Fibroblast of pulmonary artery (primary cell): ENCODE measurements around the gene CRYGB.
"Not testable (repeated sequence)": the region's sequence is repeated elsewhere in the genome, so short reads cannot be mapped to it uniquely, and the experiment has no call there.

Experiments
- DNase-seq: peaks from one replicate; pipeline ENCODE4 v3.0.0-alpha.2; 2010; ENCODE audit warnings: low read depth
- H3K4me3 ChIP-seq: replicated peaks from 2 replicates; pipeline ENCODE4 v1.5.1; 2011; ENCODE audit warnings: low read depth, mild to moderate bottlenecking, control low read depth, low read length, moderate library complexity
- TF ChIP-seq, protein P1 (sequence below): IDR thresholded peaks from 2 replicates; pipeline ENCODE4 v1.5.1; 2011; ENCODE audit warnings: mild to moderate bottlenecking, control low read depth, low read length, inconsistent platforms; ENCODE audit errors: missing control alignments

Gene CRYGB

DNA sequence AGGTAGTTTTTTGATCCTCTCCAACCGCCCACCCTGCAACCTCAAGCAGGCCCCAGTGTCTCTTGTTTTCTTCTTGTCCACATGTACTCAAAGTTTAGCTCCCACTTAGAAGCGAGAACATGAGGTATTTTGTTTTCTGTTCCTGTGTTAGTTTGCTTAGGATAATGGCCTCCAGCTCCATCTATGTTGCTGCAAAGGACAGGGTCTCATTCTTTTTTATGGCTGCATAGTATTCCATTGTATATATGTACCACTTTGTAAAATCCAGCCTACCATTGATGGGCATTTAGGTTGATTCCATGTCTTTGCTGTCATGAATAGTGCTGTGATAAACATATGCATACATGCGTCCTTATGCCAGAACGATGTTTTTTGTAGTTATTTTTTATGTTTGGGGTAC, 18.9 kb downstream of the CRYGB start:
- DNase-seq: no peak
- H3K4me3 ChIP-seq: no peak overlapping the region
- TF ChIP-seq, protein P1, sequence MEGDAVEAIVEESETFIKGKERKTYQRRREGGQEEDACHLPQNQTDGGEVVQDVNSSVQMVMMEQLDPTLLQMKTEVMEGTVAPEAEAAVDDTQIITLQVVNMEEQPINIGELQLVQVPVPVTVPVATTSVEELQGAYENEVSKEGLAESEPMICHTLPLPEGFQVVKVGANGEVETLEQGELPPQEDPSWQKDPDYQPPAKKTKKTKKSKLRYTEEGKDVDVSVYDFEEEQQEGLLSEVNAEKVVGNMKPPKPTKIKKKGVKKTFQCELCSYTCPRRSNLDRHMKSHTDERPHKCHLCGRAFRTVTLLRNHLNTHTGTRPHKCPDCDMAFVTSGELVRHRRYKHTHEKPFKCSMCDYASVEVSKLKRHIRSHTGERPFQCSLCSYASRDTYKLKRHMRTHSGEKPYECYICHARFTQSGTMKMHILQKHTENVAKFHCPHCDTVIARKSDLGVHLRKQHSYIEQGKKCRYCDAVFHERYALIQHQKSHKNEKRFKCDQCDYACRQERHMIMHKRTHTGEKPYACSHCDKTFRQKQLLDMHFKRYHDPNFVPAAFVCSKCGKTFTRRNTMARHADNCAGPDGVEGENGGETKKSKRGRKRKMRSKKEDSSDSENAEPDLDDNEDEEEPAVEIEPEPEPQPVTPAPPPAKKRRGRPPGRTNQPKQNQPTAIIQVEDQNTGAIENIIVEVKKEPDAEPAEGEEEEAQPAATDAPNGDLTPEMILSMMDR: no peak

DNA sequence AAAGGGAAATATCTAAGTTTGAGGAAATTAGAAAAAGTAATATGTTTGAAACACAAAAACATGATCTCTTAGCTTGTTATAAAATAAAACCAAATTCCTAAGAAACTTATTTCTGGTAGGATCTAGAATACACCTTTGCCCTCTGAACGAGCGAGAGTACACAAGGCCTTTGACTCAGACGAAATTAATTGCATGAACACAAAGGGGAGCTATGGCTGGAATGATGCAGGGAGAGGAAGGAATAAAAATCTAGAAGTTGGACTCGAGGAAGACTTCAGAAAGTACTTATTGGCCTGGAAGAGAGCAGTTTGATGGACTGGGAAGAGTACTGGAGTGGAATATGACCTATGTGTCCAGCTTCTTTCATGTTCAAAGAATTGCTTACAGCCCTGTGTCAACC, 20.7 kb downstream of the CRYGB start:
- TF ChIP-seq, protein P1: no peak

DNA sequence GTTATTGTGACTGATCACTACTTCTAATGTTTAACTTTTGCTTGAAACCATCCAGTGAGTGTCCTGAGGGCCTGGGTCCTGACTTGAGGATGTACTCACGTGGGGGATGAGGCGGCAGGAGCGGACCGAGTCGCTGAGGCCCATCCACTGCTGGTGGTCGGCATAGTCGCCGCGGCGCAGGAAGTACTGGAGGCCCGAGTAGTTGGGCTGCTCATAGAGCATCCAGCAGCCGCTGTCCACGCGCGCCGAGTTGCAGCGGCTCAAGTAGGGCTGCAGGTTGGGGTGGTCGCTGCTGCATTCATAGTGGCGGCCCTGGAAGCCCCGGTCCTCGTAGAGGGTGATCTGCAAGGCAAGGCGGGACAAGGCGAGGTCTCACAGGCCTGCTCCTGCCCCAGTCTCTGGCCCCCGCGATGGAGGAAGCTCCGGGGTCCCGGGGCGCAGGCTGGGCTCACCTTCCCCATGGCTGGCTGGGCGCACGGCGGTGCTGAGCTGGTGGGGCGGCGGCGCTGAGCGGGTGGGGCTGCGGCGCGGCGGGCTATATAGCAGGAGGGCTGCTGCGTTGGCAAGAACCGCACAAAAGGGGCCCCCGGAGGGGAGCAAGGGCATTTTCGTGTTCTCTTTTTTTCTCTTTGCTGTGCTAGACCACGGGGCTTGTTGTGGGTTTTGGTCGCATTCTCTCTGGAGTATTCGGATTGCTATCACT, 21.8 kb downstream of the CRYGB start, which contains the start of gene CRYGD:
Gene CRYGD (minus strand): TSS at position 512 of the 703 bp plus-strand sequence. CDS start 51 bp downstream, at position 461.
- DNase-seq, H3K4me3 ChIP-seq: not testable (repeated sequence)

More for the DNA sequence above, 20.7 kb downstream of the CRYGB start:
- no peak for DNase-seq
- H3K4me3 ChIP-seq: no peak overlapping the region

DNA sequence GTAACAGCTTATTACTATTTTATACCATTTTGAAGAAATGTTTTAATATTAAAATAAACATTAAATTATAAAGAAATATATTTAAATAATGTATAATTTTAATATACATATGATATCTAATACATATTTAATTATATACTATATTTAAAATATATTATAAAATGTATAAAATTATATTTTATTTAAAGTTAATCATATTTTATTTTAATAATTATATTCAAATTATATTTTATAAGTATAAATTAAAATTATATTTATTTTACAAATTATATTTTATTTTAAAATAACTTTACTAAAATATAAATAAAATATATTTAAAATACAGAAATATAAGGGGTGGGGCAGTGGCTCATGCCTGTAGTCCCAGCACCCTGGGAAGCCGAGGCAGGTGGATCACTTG, 23.7 kb downstream of the CRYGB start:
- H3K4me3 ChIP-seq: no peak overlapping the region
- TF ChIP-seq, protein P1: no peak
- no peak for DNase-seq

DNA sequence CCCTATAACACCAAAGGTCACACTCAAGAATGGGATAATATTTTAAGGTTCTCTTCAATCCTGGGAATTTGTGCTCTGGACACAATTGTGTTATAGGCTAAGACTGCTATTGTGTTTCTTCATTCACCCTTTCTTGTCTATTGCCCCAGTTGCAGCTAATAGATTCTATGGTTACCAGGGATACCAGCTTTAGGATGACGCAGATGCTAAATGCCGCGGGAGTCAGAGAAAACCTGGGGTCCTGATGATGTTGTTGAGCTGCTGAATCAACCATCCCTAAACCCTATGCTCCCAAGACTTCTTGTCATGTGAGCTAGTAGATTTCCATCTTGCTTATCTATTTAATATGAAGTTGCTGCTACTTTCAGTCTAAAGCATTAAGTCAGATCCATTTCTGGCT, 27.0 kb downstream of the CRYGB start:
- no peak overlapping the region for H3K4me3 ChIP-seq
- TF ChIP-seq, protein P1: no peak
- DNase-seq: no peak

DNA sequence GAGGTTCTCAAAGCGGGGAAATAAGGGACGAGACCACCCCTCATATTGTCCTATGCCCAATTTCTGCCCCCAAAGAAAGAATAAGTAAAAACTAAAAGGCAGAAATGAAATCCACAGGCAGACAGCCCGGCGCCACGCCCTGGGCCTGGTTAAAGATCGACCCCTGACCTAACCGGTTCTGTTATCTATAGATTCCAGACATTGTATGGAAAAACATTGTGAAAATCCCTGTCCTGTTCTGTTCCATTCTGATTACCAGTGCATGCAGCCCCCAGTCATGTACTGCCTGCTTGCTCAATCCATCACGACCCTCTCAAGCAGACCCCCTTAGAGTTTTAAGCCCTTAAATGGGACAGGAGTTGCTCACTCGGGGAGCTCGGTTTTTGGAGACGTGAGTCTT, 28.6 kb downstream of the CRYGB start:
- not testable (repeated sequence) for H3K4me3 ChIP-seq

DNA sequence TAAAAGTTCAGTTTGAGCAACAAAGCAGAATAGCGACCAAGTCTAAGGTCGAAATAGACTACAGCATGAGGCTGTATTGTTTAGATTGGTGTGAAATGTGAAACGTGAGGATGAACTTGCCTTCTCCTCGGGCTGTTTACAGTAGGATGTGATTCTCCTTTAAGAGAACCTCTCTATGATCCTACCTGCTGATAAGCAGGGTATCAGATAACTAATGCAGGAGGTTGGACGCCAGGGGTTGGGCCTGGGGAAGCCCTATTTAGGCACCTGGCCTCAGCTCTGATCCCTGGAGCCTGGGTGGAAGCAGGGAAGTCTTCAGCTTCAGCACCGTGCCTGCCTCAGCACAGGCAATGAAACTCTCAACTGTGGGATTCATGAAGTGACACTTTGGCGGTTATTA, 33.0 kb downstream of the CRYGB start:
- TF ChIP-seq, protein P1: no peak
- no peak overlapping the region for H3K4me3 ChIP-seq
- DNase-seq: no peak

More for the DNA sequence above, 28.6 kb downstream of the CRYGB start:
- DNase-seq: not testable (repeated sequence)

DNA sequence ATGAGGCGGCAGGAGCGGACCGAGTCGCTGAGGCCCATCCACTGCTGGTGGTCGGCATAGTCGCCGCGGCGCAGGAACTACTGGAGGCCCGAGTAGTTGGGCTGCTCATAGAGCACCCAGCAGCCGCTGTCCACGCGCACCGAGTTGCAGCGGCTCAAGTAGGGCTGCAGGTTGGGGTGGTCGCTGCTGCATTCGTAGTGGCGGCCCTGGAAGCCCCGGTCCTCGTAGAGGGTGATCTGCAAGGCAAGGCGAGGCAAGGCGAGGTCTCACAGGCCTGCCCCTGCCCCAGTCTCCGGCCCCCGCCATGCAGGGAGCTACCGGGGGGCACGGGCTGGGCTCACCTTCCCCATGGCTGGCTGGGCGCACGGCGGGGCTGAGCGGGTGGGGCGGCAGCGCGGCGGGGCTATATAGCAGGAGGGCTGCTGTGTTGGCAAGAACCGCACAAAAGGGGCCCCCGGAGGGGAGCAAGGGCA, 33.6 kb downstream of the CRYGB start:
- DNase-seq, H3K4me3 ChIP-seq: not testable (repeated sequence)
